Neural progenitor cell (in vitro differentiated cells): Measurements from ENCODE around the gene PTAFR. TPM values are rescaled to one million over a fixed set of nuclear protein-coding genes. Genes with fewer than 3 reads are reported as not detected.

Experiments used
- DNase-seq: peaks from one replicate; pipeline ENCODE4 v3.0.0-alpha.2; 2016; ENCODE audit warnings: low spot score
- H2AFZ ChIP-seq: fragments of 200-600 bp; sonication (generic); replicated peaks from 2 replicates; pipeline ENCODE4 v1.6.1; 2016; ENCODE audit warnings: antibody characterized with exemption
- H3F3A ChIP-seq: fragments of 200-600 bp; sonication (generic); 2 replicates; pipeline ENCODE4 v1.6.1; 2016; ENCODE audit warnings: antibody characterized with exemption, low read depth
- H3K27ac ChIP-seq: fragments of 200-600 bp; sonication (generic); 2 replicates; pipeline ENCODE4 v1.5.1; 2016; ENCODE audit warnings: mild to moderate bottlenecking
- H3K27me3 ChIP-seq: fragments of 200-600 bp; sonication (generic); 2 replicates; pipeline ENCODE4 v1.6.1; 2016; ENCODE audit warnings: mild to moderate bottlenecking, moderate library complexity
- H3K36me3 ChIP-seq: fragments of 200-600 bp; sonication (generic); 2 replicates; pipeline ENCODE4 v1.5.1; 2016
- H3K4me1 ChIP-seq: fragments of 200-600 bp; sonication (generic); 2 replicates; pipeline ENCODE4 v1.6.1; 2016; ENCODE audit warnings: mixed run types
- H3K4me2 ChIP-seq: fragments of 200-600 bp; sonication (generic); 2 replicates; pipeline ENCODE4 v1.6.1; 2016
- H3K4me3 ChIP-seq: fragments of 200-600 bp; sonication (generic); 2 replicates; pipeline ENCODE4 v1.5.1; 2016
- H3K79me2 ChIP-seq: fragments of 200-600 bp; sonication (generic); 2 replicates; pipeline ENCODE4 v1.6.1; 2016; ENCODE audit warnings: low read depth
- H3K9ac ChIP-seq: fragments of 200-600 bp; sonication (generic); 2 replicates; pipeline ENCODE4 v1.6.1; 2016
- H3K9me3 ChIP-seq: fragments of 200-600 bp; sonication (generic); 2 replicates; pipeline ENCODE4 v1.5.1; 2016; ENCODE audit warnings: low read depth
- H4K20me1 ChIP-seq: fragments of 200-600 bp; sonication (generic); 2 replicates; pipeline ENCODE4 v1.6.1; 2016; ENCODE audit warnings: low read depth
- H3K27ac Mint-ChIP-seq: 3 replicates; pipeline ENCODE4 v1.8.0; 2021; ENCODE audit warnings: mixed read lengths
- H3K27me3 Mint-ChIP-seq: 2 replicates; pipeline ENCODE4 v1.8.0; 2022; ENCODE audit warnings: low read depth, mild to moderate bottlenecking, inconsistent platforms, moderate library complexity, mixed read lengths; ENCODE audit not compliant: insufficient read depth
- H3K36me3 Mint-ChIP-seq: 3 replicates; pipeline ENCODE4 v1.8.0; 2021; ENCODE audit warnings: mixed read lengths
- H3K4me1 Mint-ChIP-seq: 3 replicates; pipeline ENCODE4 v1.8.0; 2021; ENCODE audit warnings: mixed read lengths
- H3K4me3 Mint-ChIP-seq: 3 replicates; pipeline ENCODE4 v1.8.0; 2021; ENCODE audit warnings: mild to moderate bottlenecking, moderate library complexity, mixed read lengths
- H3K9me3 Mint-ChIP-seq: 3 replicates; pipeline ENCODE4 v1.8.0; 2020; ENCODE audit warnings: mixed read lengths
- EZH2 ChIP-seq: fragments of 200-600 bp; sonication (generic); IDR thresholded peaks from 2 replicates; pipeline ENCODE4 v1.6.1; 2017; ENCODE audit warnings: antibody characterized with exemption, mild to moderate bottlenecking, moderate library complexity
- EZH2phosphoT487 ChIP-seq: fragments of 200-600 bp; sonication (generic); IDR thresholded peaks from 2 replicates; pipeline ENCODE4 v1.6.1; 2017; ENCODE audit warnings: antibody characterized with exemption
- total RNA-seq: library from RNA; depleted of rRNA; stranded (reverse); fragments of >200 nt; gene quantifications from 2 replicates; pipeline ENCODE4 v1.2.3, GENCODE V29; 2015; ENCODE audit warnings: low replicate concordance
- TF ChIP-seq, protein P1 (sequence below): fragments of 200-600 bp; sonication (generic); IDR thresholded peaks from 2 replicates; pipeline ENCODE4 v1.5.1; 2017; ENCODE audit warnings: antibody characterized with exemption, mild to moderate bottlenecking

The PTAFR gene
- total RNA-seq, 1 donor from 2014 or later = not detected

DNA sequence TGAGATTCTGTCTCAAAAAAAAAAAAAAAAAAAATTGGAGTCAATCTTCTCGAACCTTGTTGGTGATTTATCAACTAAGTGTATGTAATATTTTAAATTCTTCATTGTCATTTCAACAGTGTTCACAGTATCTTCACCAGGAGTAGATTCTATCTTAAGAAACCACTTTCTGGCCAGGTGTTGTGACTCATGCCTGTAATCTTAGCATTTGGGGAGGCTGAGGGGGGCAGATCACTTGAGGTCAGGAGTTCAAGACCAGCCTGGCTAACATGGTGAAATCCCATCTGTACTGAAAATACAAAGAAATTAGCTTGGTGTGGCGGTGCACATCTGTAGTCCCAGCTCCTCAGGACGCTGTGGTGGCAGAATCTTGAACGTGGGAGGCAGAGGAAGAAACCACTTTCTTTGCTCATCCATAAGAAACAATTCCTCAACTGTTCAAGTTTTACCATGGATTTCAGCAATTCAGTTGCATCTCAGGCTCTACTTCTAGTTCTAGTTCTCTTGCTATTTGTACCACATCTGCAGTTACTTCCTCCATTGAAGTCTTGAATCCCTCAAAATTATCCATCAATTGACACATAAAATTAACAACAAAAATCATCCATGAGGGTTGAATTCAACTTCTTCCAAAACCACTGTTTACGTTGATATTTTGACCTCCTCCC is 57.7 kb downstream of the PTAFR start:
- no peaks in the 10 kb centered on the region for H3K27me3 ChIP-seq
- no peak overlapping the region for H3K4me3 ChIP-seq
- no peaks in the 10 kb centered on the region for H3K79me2 ChIP-seq
- no peaks in the 10 kb centered on the region for H4K20me1 ChIP-seq
- H3K9me3 Mint-ChIP-seq = peaks cover 2% of the 10 kb centered on the region
- no peak overlapping the region for H3K27ac Mint-ChIP-seq
- TF ChIP-seq EZH2 (no peak), EZH2phosphoT487 (no peak)
- TF ChIP-seq, protein P1, sequence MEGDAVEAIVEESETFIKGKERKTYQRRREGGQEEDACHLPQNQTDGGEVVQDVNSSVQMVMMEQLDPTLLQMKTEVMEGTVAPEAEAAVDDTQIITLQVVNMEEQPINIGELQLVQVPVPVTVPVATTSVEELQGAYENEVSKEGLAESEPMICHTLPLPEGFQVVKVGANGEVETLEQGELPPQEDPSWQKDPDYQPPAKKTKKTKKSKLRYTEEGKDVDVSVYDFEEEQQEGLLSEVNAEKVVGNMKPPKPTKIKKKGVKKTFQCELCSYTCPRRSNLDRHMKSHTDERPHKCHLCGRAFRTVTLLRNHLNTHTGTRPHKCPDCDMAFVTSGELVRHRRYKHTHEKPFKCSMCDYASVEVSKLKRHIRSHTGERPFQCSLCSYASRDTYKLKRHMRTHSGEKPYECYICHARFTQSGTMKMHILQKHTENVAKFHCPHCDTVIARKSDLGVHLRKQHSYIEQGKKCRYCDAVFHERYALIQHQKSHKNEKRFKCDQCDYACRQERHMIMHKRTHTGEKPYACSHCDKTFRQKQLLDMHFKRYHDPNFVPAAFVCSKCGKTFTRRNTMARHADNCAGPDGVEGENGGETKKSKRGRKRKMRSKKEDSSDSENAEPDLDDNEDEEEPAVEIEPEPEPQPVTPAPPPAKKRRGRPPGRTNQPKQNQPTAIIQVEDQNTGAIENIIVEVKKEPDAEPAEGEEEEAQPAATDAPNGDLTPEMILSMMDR = no peak
- no peak overlapping the region for H3K4me2 ChIP-seq
- H3K4me1 ChIP-seq = no peaks in the 10 kb centered on the region
- H3K9me3 ChIP-seq = no peaks in the 10 kb centered on the region
- no peaks in the 10 kb centered on the region for H3K36me3 Mint-ChIP-seq
- no peaks in the 10 kb centered on the region for H3K4me1 Mint-ChIP-seq
- no peak overlapping the region for H3K27ac ChIP-seq
- no peak for DNase-seq
- no peak overlapping the region for H3K4me3 Mint-ChIP-seq
- peaks cover 4% of the 10 kb centered on the region for H3K27me3 Mint-ChIP-seq
- H2AFZ ChIP-seq = no peak overlapping the region
- no peak overlapping the region for H3K9ac ChIP-seq
- H3K36me3 ChIP-seq = no peaks in the 10 kb centered on the region
- H3F3A ChIP-seq = no peaks in the 10 kb centered on the region

DNA sequence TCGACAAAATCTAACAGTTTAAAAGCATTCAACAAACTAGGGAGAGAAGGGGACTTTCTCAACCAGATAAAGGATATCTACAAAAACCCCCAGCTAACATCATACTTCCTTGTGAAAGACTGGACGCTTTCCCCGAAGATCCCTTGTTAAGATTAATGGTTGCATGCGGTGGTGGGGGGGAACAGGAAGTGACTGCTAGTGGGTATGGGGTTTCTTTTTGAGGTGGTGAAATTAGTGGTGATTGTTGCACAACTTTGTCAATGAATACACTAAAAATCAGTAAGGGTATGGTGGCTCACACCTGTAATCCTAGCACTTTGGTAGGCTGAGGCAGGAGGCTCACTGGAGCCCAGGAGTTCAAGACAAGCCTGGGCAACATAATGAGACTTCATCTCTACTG is 61.2 kb downstream of the PTAFR start:
- no peak for DNase-seq
- Histone ChIP-seq H3K4me1 (no peaks in the 10 kb centered on the region), H3K9me3 (no peaks in the 10 kb centered on the region), H3F3A (no peaks in the 10 kb centered on the region), H3K27me3 (no peaks in the 10 kb centered on the region), H3K79me2 (no peaks in the 10 kb centered on the region), H3K9ac (no peak overlapping the region), H3K36me3 (no peaks in the 10 kb centered on the region), H2AFZ (no peak overlapping the region), H3K4me2 (no peak overlapping the region), H3K4me3 (no peak overlapping the region), H4K20me1 (no peaks in the 10 kb centered on the region), H3K27ac (no peak overlapping the region)
- H3K27ac Mint-ChIP-seq = no peak overlapping the region
- TF ChIP-seq, protein P1 = no peak
- no peaks in the 10 kb centered on the region for H3K9me3 Mint-ChIP-seq
- H3K4me1 Mint-ChIP-seq = no peaks in the 10 kb centered on the region
- no peaks in the 10 kb centered on the region for H3K36me3 Mint-ChIP-seq
- H3K27me3 Mint-ChIP-seq = peaks cover 6% of the 10 kb centered on the region
- no peak overlapping the region for H3K4me3 Mint-ChIP-seq

DNA sequence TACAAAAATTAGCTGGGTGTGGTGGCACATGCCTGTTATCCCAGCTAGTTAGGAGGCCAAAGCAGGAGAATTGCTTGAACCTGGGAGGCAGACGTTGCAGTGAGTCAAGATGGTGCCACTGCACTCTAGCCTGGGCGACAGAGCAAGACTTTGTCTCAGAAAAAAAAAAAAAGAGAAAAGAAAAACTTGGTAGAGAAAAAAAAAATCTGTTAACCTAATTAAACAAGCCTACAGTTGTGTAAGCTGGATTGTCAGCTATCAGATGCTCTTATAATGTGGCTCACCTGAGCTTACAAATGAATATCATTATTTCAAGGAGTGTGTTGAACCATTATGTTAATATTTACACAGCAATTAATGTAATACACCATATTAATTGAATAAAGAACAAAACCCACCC is 61.6 kb downstream of the PTAFR start:
- Mint-ChIP-seq H3K27me3 (peaks cover 6% of the 10 kb centered on the region), H3K9me3 (no peaks in the 10 kb centered on the region), H3K27ac (no peak overlapping the region), H3K36me3 (no peaks in the 10 kb centered on the region), H3K4me3 (no peak overlapping the region), H3K4me1 (no peaks in the 10 kb centered on the region)
- DNase-seq = no peak
- H3K9me3 ChIP-seq = no peaks in the 10 kb centered on the region
- no peak overlapping the region for H3K9ac ChIP-seq
- TF ChIP-seq EZH2phosphoT487 (no peak), EZH2 (no peak)
- TF ChIP-seq, protein P1 = no peak
- no peak overlapping the region for H2AFZ ChIP-seq
- H3K27me3 ChIP-seq = no peaks in the 10 kb centered on the region
- H3K79me2 ChIP-seq = no peaks in the 10 kb centered on the region
- H3K4me1 ChIP-seq = no peaks in the 10 kb centered on the region
- no peak overlapping the region for H3K27ac ChIP-seq
- no peak overlapping the region for H3K4me3 ChIP-seq
- no peak overlapping the region for H3K4me2 ChIP-seq
- no peaks in the 10 kb centered on the region for H3F3A ChIP-seq
- H3K36me3 ChIP-seq = no peaks in the 10 kb centered on the region
- no peaks in the 10 kb centered on the region for H4K20me1 ChIP-seq
